Astrocyte of the cerebellum (primary cell): ENCODE results near the gene AMPD3.

ENCODE experiments used
- DNase-seq: peaks from one replicate; pipeline ENCODE4 v3.0.0-alpha.2; 2011; ENCODE audit warnings: low read depth
- H3K4me3 ChIP-seq: 2 replicates; pipeline ENCODE4 v1.5.1; 2011; ENCODE audit warnings: mild to moderate bottlenecking, low read depth, low read length, moderate library complexity
- in situ Hi-C: cut with HindIII; loops from 2 replicates; pipeline ENCODE4 v1.10.0; 2017; ENCODE audit warnings: low sequenced_read_pairs
- TF ChIP-seq, protein P1 (sequence below): IDR thresholded peaks from 2 replicates; pipeline ENCODE4 v1.5.1; 2012; ENCODE audit warnings: low read length, low read depth, moderate library complexity, mild to moderate bottlenecking; ENCODE audit errors: missing control alignments

The AMPD3 gene

DNA sequence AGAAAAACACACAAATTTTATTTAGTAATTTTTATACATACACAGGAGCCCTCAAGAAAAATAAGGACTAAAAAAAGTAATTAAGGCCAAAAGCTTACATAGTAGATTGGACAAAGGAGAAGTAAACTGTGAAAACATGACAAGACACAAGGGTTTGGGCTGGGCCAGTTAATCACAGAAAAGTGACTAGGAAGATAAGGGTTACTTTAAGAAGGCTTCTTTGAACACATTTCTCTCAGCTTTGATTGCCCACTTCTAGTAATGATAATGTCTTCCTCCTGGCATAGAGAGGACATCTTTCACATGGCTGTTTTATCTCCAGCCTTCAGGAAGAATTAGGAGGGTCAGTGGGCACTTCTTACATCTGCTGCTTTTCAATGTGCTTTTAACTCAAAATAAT, 82.5 kb downstream of the AMPD3 start:
- no peak for DNase-seq
- no peak overlapping the region for H3K4me3 ChIP-seq
- in situ Hi-C loops = no loop called here
- TF ChIP-seq, protein P1, sequence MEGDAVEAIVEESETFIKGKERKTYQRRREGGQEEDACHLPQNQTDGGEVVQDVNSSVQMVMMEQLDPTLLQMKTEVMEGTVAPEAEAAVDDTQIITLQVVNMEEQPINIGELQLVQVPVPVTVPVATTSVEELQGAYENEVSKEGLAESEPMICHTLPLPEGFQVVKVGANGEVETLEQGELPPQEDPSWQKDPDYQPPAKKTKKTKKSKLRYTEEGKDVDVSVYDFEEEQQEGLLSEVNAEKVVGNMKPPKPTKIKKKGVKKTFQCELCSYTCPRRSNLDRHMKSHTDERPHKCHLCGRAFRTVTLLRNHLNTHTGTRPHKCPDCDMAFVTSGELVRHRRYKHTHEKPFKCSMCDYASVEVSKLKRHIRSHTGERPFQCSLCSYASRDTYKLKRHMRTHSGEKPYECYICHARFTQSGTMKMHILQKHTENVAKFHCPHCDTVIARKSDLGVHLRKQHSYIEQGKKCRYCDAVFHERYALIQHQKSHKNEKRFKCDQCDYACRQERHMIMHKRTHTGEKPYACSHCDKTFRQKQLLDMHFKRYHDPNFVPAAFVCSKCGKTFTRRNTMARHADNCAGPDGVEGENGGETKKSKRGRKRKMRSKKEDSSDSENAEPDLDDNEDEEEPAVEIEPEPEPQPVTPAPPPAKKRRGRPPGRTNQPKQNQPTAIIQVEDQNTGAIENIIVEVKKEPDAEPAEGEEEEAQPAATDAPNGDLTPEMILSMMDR = no peak

- in situ Hi-C loops = no loop called here
- DNase-seq = no peak
- H3K4me3 ChIP-seq = no peak overlapping the region
- TF ChIP-seq, protein P1 = no peak
Measured at GRCh38 chr11:10538924-10539323, 83.9 kb downstream of the AMPD3 start.

- no peak for DNase-seq
- H3K4me3 ChIP-seq = no peak overlapping the region
- TF ChIP-seq, protein P1 = no peak
- in situ Hi-C loops = no loop called here
Measured at GRCh38 chr11:10539339-10539738, 84.3 kb downstream of the AMPD3 start.

- TF ChIP-seq, protein P1 = no peak
- H3K4me3 ChIP-seq = peak overlapping the region; percentile 78
- DNase-seq = no peak
- in situ Hi-C loops = no loop called here
Measured at GRCh38 chr11:10540546-10540914, 85.5 kb downstream of the AMPD3 start.

DNA sequence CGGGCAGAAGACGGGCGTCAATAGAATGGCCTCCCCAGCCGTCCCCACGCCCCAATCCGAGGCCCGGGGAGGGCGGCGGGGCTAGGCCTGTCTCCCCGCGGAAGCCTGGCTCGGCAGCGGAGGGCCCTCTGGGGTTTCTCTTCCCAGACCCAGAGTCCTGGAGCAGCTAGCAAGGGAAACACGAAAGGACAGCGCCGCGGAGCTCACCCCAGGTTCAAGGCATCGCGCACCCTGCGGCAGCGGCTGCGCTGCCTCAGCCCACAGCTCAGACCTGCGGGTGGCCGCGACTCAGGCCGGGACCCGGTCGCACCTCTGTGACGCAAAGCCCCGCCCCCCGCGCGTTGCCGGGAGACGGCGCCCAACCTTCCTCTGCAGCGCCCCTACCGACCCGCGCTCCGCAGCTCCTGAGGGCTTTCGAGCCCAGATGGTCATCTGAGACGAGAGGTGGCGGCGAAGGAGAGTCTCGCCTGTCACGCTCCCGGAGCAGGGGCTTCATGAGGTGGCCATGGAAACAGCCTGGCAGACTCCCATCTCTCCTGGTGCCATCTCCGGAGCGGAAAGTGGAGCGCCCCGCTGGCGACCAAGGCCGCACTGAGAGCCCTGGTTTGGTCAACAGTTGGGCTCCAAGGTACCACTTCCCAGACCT, 86.0 kb downstream of the AMPD3 start, which contains the start of gene RNF141:
Gene RNF141, minus strand, starts transcription at position 273 of the 646 bp plus-strand sequence. CDS start 7,029 bp downstream, outside the sequence.
- in situ Hi-C loops = no loop called here
- peak within 1 kb of the TSS; percentile 78 for H3K4me3 ChIP-seq
- TF ChIP-seq, protein P1 = peak; percentile 82
- DNase-seq = peak; percentile 69

DNA sequence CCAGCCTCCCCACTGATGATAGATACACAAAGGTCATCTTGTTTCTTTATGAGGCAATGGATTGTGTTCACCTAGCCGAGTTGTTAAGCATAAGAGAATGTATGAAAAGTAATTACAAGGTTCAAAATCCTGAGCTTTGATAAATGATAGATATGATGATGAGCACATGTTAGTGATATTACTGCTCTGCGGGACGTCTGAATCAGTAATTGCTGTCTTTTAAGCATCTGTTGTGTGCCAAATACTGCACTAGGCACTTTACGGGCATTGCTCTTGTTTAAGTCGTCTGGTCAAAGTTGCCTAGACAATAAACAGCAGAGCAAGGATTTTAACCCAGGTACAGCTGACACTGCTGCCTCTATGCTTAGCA, 86.5 kb downstream of the AMPD3 start:
- DNase-seq = no peak
- TF ChIP-seq, protein P1 = no peak
- in situ Hi-C loops = no loop called here
- H3K4me3 ChIP-seq = peak overlapping the region; percentile 78
